ENCODE data around the gene TECPR1.

Gene TECPR1

DNA sequence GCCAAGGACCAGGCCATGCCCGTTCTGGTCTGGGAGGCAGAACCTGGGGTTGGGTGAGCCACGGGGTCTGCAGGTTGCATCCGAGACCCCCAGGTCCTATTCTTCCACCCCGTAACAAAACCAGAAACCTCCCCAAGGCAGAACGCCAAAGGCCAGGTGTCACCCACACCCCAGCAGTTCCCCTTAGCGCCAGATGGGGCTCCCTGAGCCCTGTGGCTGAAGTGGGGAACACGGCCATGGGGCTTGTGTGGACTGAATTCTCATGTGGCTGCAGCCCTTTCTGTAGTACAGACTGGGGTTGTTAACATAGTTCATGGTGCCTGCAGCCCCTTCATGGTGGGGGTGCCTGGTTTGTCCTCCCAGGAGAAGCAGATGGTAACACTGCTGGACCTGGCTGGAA lies 39.7 kb upstream of the TECPR1 start:
- Histone ChIP-seq H3K9me3 (ENCODE audit: control insufficient read depth, insufficient read depth, low read length) (no peaks in the 10 kb centered on the region), H3K27me3 (ENCODE audit: control insufficient read depth, insufficient read depth, low read length) (no peaks in the 10 kb centered on the region), H3K4me3 (ENCODE audit: low read depth, low read length) (no peak overlapping the region), H3K4me1 (ENCODE audit: control insufficient read depth, insufficient read depth, low read length) (peaks cover 10% of the 10 kb centered on the region), H3K36me3 (ENCODE audit: control insufficient read depth, insufficient read depth, low read length) (peaks cover 39% of the 10 kb centered on the region), H3K9ac (ENCODE audit: low read depth, low read length) (no peak overlapping the region)

- H3K4me1 ChIP-seq (ENCODE audit: control insufficient read depth, insufficient read depth, low read length): peaks cover 10% of the 10 kb centered on the region
- H3K27me3 ChIP-seq (ENCODE audit: control insufficient read depth, insufficient read depth, low read length): no peaks in the 10 kb centered on the region
- H3K36me3 ChIP-seq (ENCODE audit: control insufficient read depth, insufficient read depth, low read length): peaks cover 41% of the 10 kb centered on the region
These were observed 37.4 kb upstream of the TECPR1 start for GRCh38 chr7:98289333-98289875.

GRCh38 chr7:98288064-98288823 lies 36.2 kb upstream of the TECPR1 start:
- Histone ChIP-seq H3K9ac (ENCODE audit: low read depth, low read length) (peak overlapping the region; percentile 47), H3K4me3 (ENCODE audit: low read depth, low read length) (no peak overlapping the region), H3K36me3 (ENCODE audit: control insufficient read depth, insufficient read depth, low read length) (peaks cover 41% of the 10 kb centered on the region), H3K4me1 (ENCODE audit: control insufficient read depth, insufficient read depth, low read length) (peaks cover 9% of the 10 kb centered on the region), H3K27me3 (ENCODE audit: control insufficient read depth, insufficient read depth, low read length) (no peaks in the 10 kb centered on the region), H3K9me3 (ENCODE audit: control insufficient read depth, insufficient read depth, low read length) (no peaks in the 10 kb centered on the region)

More at GRCh38 chr7:98289333-98289875, 37.4 kb upstream of the TECPR1 start:
- H3K9ac ChIP-seq (ENCODE audit: low read depth, low read length): peak overlapping the region; percentile 12
- H3K4me3 ChIP-seq (ENCODE audit: low read depth, low read length): no peak overlapping the region
- H3K9me3 ChIP-seq (ENCODE audit: control insufficient read depth, insufficient read depth, low read length): no peaks in the 10 kb centered on the region

GRCh38 chr7:98287486-98287959 lies 35.5 kb upstream of the TECPR1 start:
- H3K4me3 ChIP-seq (ENCODE audit: low read depth, low read length): no peak overlapping the region
- peaks cover 14% of the 10 kb centered on the region for H3K4me1 ChIP-seq (ENCODE audit: control insufficient read depth, insufficient read depth, low read length)
- H3K9me3 ChIP-seq (ENCODE audit: control insufficient read depth, insufficient read depth, low read length): no peaks in the 10 kb centered on the region
- no peaks in the 10 kb centered on the region for H3K27me3 ChIP-seq (ENCODE audit: control insufficient read depth, insufficient read depth, low read length)
- H3K36me3 ChIP-seq (ENCODE audit: control insufficient read depth, insufficient read depth, low read length): peaks cover 35% of the 10 kb centered on the region
- H3K9ac ChIP-seq (ENCODE audit: low read depth, low read length): no peak overlapping the region

GRCh38 chr7:98286701-98287485 lies 34.9 kb upstream of the TECPR1 start:
- Histone ChIP-seq H3K9me3 (ENCODE audit: control insufficient read depth, insufficient read depth, low read length) (no peaks in the 10 kb centered on the region), H3K4me3 (ENCODE audit: low read depth, low read length) (no peak overlapping the region), H3K27me3 (ENCODE audit: control insufficient read depth, insufficient read depth, low read length) (no peaks in the 10 kb centered on the region), H3K4me1 (ENCODE audit: control insufficient read depth, insufficient read depth, low read length) (peaks cover 15% of the 10 kb centered on the region), H3K9ac (ENCODE audit: low read depth, low read length) (no peak overlapping the region), H3K36me3 (ENCODE audit: control insufficient read depth, insufficient read depth, low read length) (peaks cover 29% of the 10 kb centered on the region)

- Histone ChIP-seq H3K4me3 (ENCODE audit: low read depth, low read length) (no peak overlapping the region), H3K9ac (ENCODE audit: low read depth, low read length) (peak overlapping the region; percentile 48), H3K9me3 (ENCODE audit: control insufficient read depth, insufficient read depth, low read length) (no peaks in the 10 kb centered on the region), H3K27me3 (ENCODE audit: control insufficient read depth, insufficient read depth, low read length) (no peaks in the 10 kb centered on the region), H3K4me1 (ENCODE audit: control insufficient read depth, insufficient read depth, low read length) (peaks cover 15% of the 10 kb centered on the region), H3K36me3 (ENCODE audit: control insufficient read depth, insufficient read depth, low read length) (peaks cover 21% of the 10 kb centered on the region)
These were observed 34.1 kb upstream of the TECPR1 start for GRCh38 chr7:98286093-98286539.

- Histone ChIP-seq H3K27me3 (ENCODE audit: control insufficient read depth, insufficient read depth, low read length) (no peaks in the 10 kb centered on the region), H3K4me1 (ENCODE audit: control insufficient read depth, insufficient read depth, low read length) (peaks cover 15% of the 10 kb centered on the region), H3K9me3 (ENCODE audit: control insufficient read depth, insufficient read depth, low read length) (no peaks in the 10 kb centered on the region), H3K9ac (ENCODE audit: low read depth, low read length) (peak overlapping the region; percentile 48), H3K4me3 (ENCODE audit: low read depth, low read length) (no peak overlapping the region), H3K36me3 (ENCODE audit: control insufficient read depth, insufficient read depth, low read length) (peaks cover 15% of the 10 kb centered on the region)
These were observed 33.4 kb upstream of the TECPR1 start for GRCh38 chr7:98285157-98286092.

- no peak overlapping the region for H3K4me3 ChIP-seq (ENCODE audit: low read depth, low read length)
- H3K4me1 ChIP-seq (ENCODE audit: control insufficient read depth, insufficient read depth, low read length): peaks cover 15% of the 10 kb centered on the region
- peaks cover 15% of the 10 kb centered on the region for H3K36me3 ChIP-seq (ENCODE audit: control insufficient read depth, insufficient read depth, low read length)
- no peaks in the 10 kb centered on the region for H3K27me3 ChIP-seq (ENCODE audit: control insufficient read depth, insufficient read depth, low read length)
- peak overlapping the region; percentile 16 for H3K9ac ChIP-seq (ENCODE audit: low read depth, low read length)
- H3K9me3 ChIP-seq (ENCODE audit: control insufficient read depth, insufficient read depth, low read length): no peaks in the 10 kb centered on the region
These were observed 32.5 kb upstream of the TECPR1 start for GRCh38 chr7:98284335-98285036.

GRCh38 chr7:98283887-98284222 lies 31.8 kb upstream of the TECPR1 start:
- no peaks in the 10 kb centered on the region for H3K27me3 ChIP-seq (ENCODE audit: control insufficient read depth, insufficient read depth, low read length)
- H3K9ac ChIP-seq (ENCODE audit: low read depth, low read length): peak overlapping the region; percentile 16
- peaks cover 15% of the 10 kb centered on the region for H3K4me1 ChIP-seq (ENCODE audit: control insufficient read depth, insufficient read depth, low read length)
- no peak overlapping the region for H3K4me3 ChIP-seq (ENCODE audit: low read depth, low read length)
- peaks cover 15% of the 10 kb centered on the region for H3K36me3 ChIP-seq (ENCODE audit: control insufficient read depth, insufficient read depth, low read length)
- H3K9me3 ChIP-seq (ENCODE audit: control insufficient read depth, insufficient read depth, low read length): no peaks in the 10 kb centered on the region

DNA sequence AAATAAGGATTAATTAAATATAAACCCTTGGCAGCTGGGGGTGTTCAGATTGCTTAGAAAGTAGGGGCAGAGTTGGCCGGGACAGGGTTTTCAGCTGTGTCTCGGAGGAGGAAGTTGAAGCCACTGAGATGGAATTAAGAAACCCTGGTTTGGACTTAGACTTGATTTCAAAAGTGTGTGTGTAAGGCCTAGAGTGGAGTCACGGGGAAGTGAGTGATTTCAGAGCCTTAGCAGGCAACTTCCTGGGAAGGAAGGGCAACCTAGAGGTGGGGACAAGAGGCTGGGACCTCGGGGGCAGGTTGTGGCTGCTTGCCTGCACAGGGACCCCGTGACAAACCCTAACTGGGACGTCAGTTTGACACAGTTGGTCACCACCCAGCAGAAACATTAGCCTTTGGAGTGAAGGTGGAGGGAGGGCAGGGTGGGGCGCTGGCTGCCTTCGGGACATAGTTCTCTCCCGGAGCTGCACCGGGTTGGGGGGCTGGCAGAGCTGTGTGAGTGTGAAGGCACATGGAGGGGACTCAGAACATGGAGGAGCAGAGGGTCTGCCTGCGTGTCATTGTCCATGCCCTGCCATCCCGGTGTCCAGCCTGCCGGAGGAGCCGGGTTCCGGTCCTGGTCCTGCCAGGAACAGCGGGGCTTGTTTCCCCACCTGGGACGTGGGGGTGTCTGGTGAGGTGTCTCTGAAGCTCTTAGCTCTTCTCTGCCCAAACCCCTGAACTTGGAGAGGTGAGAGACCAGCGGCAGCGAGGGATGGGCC lies 31.3 kb upstream of the TECPR1 start:
- peaks cover 15% of the 10 kb centered on the region for H3K4me1 ChIP-seq (ENCODE audit: control insufficient read depth, insufficient read depth, low read length)
- H3K4me3 ChIP-seq (ENCODE audit: low read depth, low read length): no peak overlapping the region
- H3K9ac ChIP-seq (ENCODE audit: low read depth, low read length): no peak overlapping the region
- H3K36me3 ChIP-seq (ENCODE audit: control insufficient read depth, insufficient read depth, low read length): peaks cover 11% of the 10 kb centered on the region
- no peaks in the 10 kb centered on the region for H3K27me3 ChIP-seq (ENCODE audit: control insufficient read depth, insufficient read depth, low read length)
- no peaks in the 10 kb centered on the region for H3K9me3 ChIP-seq (ENCODE audit: control insufficient read depth, insufficient read depth, low read length)

Measured in iPS-15b (cell line).